Transverse colon (tissue), 4 donors: Measurements from ENCODE around the gene FNIP2.

Source experiments
- EP300 ChIP-seq: sonication (generic); formaldehyde crosslinking; IDR thresholded peaks from one replicate; pipeline ENCODE4 v1.6.1; 2017; ENCODE audit warnings: antibody characterized with exemption, low read depth
- POLR2A ChIP-seq: fragments of 450-650 bp; IDR thresholded peaks from one replicate; pipeline ENCODE4 v1.6.1; 2016; ENCODE audit warnings: antibody characterized with exemption, mild to moderate bottlenecking, moderate library complexity
- POLR2AphosphoS5 ChIP-seq, 3 donors: sonication (generic); formaldehyde crosslinking; IDR thresholded peaks; one replicate each; pipeline ENCODE4 v1.6.1; 2016; ENCODE audit warnings: antibody characterized with exemption in 3 of 3
- TF ChIP-seq, protein P1 (sequence below), 5 experiments: fragments of 200-600 bp in 3 of 5; fragments of 450-650 bp in 2 of 5; sonication (generic) in 3 of 5; IDR thresholded peaks; 1 replicate in 2 of 5; 2 replicates in 3 of 5; pipeline ENCODE4 v1.5.1; 2016 to 2017; ENCODE audit warnings: antibody characterized with exemption in 5 of 5, inconsistent platforms in 3 of 5, mild to moderate bottlenecking in 2 of 5, moderate library complexity in 1 of 5

- TF ChIP-seq POLR2A (no peak), POLR2AphosphoS5 (IDR thresholded peaks at IDR 0.05) (no peak), EP300 (no peak)
- TF ChIP-seq, protein P1, sequence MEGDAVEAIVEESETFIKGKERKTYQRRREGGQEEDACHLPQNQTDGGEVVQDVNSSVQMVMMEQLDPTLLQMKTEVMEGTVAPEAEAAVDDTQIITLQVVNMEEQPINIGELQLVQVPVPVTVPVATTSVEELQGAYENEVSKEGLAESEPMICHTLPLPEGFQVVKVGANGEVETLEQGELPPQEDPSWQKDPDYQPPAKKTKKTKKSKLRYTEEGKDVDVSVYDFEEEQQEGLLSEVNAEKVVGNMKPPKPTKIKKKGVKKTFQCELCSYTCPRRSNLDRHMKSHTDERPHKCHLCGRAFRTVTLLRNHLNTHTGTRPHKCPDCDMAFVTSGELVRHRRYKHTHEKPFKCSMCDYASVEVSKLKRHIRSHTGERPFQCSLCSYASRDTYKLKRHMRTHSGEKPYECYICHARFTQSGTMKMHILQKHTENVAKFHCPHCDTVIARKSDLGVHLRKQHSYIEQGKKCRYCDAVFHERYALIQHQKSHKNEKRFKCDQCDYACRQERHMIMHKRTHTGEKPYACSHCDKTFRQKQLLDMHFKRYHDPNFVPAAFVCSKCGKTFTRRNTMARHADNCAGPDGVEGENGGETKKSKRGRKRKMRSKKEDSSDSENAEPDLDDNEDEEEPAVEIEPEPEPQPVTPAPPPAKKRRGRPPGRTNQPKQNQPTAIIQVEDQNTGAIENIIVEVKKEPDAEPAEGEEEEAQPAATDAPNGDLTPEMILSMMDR (IDR thresholded peaks at IDR 0.05): no peak
Observed at GRCh38 chr4:158793021-158793420, 24.2 kb downstream of the FNIP2 start.
